ENCODE measurements around the gene FXN.

- TF ChIP-seq CTCF (IDR thresholded peaks at IDR 0.05; ENCODE audit: insufficient read depth, low read depth, low read length) (no peak), EZH2 (IDR thresholded peaks at IDR 0.05; ENCODE audit: insufficient read depth, low read length) (no peak)
Measured at GRCh38 chr9:69070201-69070600, 34.6 kb downstream of the FXN start.
